ENCODE data around the gene SAPCD1.
"Not testable (repeated sequence)": the region's sequence is repeated elsewhere in the genome, so short reads cannot be mapped to it uniquely, and the experiment has no call there.

Gene SAPCD1

GRCh38 chr6:31778999-31779885 lies 16.8 kb downstream of the SAPCD1 start:
- no peak for DNase-seq

- DNase-seq = no peak
These were observed 17.5 kb downstream of the SAPCD1 start for GRCh38 chr6:31779908-31780307.

- DNase-seq = no peak
These were observed 18.2 kb downstream of the SAPCD1 start for GRCh38 chr6:31780507-31781243.

- DNase-seq = no peak
These were observed 19.0 kb downstream of the SAPCD1 start for GRCh38 chr6:31781244-31782125.

GRCh38 chr6:31782126-31782855 lies 19.8 kb downstream of the SAPCD1 start:
- DNase-seq = no peak

- no peak for DNase-seq
These were observed 21.9 kb downstream of the SAPCD1 start for GRCh38 chr6:31784098-31784925.

GRCh38 chr6:31785475-31785874 lies 23.0 kb downstream of the SAPCD1 start:
- DNase-seq = no peak

- DNase-seq = peak in 2 of 3 experiments; percentile 29 to 45
These were observed 29.1 kb downstream of the SAPCD1 start for GRCh38 chr6:31791324-31792089.

- DNase-seq = no peak
These were observed 29.6 kb downstream of the SAPCD1 start for GRCh38 chr6:31792090-31792374.

GRCh38 chr6:31792761-31793171 lies 30.3 kb downstream of the SAPCD1 start:
- no peak for DNase-seq

- DNase-seq = not testable (repeated sequence)
These were observed 31.4 kb downstream of the SAPCD1 start for GRCh38 chr6:31793927-31794245.

GRCh38 chr6:31794294-31794865 lies 31.9 kb downstream of the SAPCD1 start:
- peak in 1 of 3 experiments; percentile 5 for DNase-seq

- DNase-seq = no peak
These were observed 32.6 kb downstream of the SAPCD1 start for GRCh38 chr6:31794866-31795615.

- peak; percentile 84 to 94 (median 86) for DNase-seq
These were observed 33.3 kb downstream of the SAPCD1 start, which contains the start of gene VARS1 for GRCh38 chr6:31795616-31796298. Gene VARS1 (minus strand): TSS chr6:31795752. CDS start chr6:31795217, 535 bp downstream.

- DNase-seq = no peak
These were observed 34.5 kb downstream of the SAPCD1 start for GRCh38 chr6:31796993-31797385.

GRCh38 chr6:31797588-31797987 lies 35.1 kb downstream of the SAPCD1 start:
- no peak for DNase-seq

- no peak for DNase-seq
These were observed 37.3 kb downstream of the SAPCD1 start for GRCh38 chr6:31799781-31800180.

GRCh38 chr6:31801031-31801927 lies 38.8 kb downstream of the SAPCD1 start:
- DNase-seq = not testable (repeated sequence)
